Testis (tissue), 2 donors: ENCODE measurements around the gene ULBP2.

Experiments
- POLR2A ChIP-seq: fragments of 450-650 bp; IDR thresholded peaks from one replicate; pipeline ENCODE4 v1.6.1; 2017; ENCODE audit warnings: antibody characterized with exemption, mild to moderate bottlenecking, moderate library complexity
- TF ChIP-seq, protein P1 (sequence below), 3 experiments: fragments of 450-650 bp in 2 of 3; fragments of 200-600 bp in 1 of 3; sonication (generic) in 1 of 3; IDR thresholded peaks; one replicate each; pipeline ENCODE4 v1.5.1; 2016 to 2019; ENCODE audit warnings: antibody characterized with exemption in 3 of 3, mild to moderate bottlenecking in 2 of 3, moderate library complexity in 1 of 3

DNA sequence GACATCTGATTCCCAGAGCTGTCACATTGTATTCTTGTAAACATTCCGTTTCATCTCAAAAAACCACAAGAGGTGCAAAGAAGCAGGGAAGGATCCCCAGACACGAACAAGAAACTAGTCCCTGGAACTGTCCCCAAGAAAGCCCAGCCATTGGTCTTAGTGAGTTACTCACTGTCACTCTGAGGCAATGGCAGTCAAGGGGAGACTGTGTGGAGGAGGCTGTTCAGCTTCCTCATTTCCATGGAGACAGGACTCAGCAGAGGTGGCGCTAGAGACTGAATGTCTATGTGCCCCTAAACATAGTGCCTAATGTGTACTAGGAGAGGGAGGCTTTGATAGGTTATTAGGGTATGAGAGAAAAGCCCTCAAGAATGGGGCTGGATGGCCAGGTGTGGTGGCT, 33.0 kb downstream of the ULBP2 start:
- TF ChIP-seq, protein P1, sequence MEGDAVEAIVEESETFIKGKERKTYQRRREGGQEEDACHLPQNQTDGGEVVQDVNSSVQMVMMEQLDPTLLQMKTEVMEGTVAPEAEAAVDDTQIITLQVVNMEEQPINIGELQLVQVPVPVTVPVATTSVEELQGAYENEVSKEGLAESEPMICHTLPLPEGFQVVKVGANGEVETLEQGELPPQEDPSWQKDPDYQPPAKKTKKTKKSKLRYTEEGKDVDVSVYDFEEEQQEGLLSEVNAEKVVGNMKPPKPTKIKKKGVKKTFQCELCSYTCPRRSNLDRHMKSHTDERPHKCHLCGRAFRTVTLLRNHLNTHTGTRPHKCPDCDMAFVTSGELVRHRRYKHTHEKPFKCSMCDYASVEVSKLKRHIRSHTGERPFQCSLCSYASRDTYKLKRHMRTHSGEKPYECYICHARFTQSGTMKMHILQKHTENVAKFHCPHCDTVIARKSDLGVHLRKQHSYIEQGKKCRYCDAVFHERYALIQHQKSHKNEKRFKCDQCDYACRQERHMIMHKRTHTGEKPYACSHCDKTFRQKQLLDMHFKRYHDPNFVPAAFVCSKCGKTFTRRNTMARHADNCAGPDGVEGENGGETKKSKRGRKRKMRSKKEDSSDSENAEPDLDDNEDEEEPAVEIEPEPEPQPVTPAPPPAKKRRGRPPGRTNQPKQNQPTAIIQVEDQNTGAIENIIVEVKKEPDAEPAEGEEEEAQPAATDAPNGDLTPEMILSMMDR (IDR thresholded peaks at IDR 0.05) = no peak
- no peak for TF ChIP-seq POLR2A
